ENCODE data around the gene CAPRIN2.

CAPRIN2 gene

GRCh38 chr12:30763053-30763452 is 8.3 kb upstream of the CAPRIN2 start:
- DNase-seq = no peak

- DNase-seq = no peak
Measured at GRCh38 chr12:30761730-30762129, 7.0 kb upstream of the CAPRIN2 start.

- no peak for DNase-seq
Measured at GRCh38 chr12:30757316-30757715, 2.6 kb upstream of the CAPRIN2 start.

GRCh38 chr12:30756074-30756473 is 1.3 kb upstream of the CAPRIN2 start:
- DNase-seq = no peak

- DNase-seq = no peak
Measured at GRCh38 chr12:30755395-30755762, 628 bp upstream of the CAPRIN2 start.

- DNase-seq = no peak
Measured at GRCh38 chr12:30754383-30754749, 385 bp downstream of the CAPRIN2 start.

GRCh38 chr12:30753751-30754382 is 884 bp downstream of the CAPRIN2 start:
- DNase-seq = no peak

GRCh38 chr12:30753233-30753632 is 1.5 kb downstream of the CAPRIN2 start:
- DNase-seq = no peak

- no peak for DNase-seq
Measured at GRCh38 chr12:30752255-30752654, 2.5 kb downstream of the CAPRIN2 start.

GRCh38 chr12:30748147-30748546 is 6.6 kb downstream of the CAPRIN2 start:
- DNase-seq = no peak

- no peak for DNase-seq
Measured at GRCh38 chr12:30746190-30746589, 8.6 kb downstream of the CAPRIN2 start.

GRCh38 chr12:30744321-30744720 is 10.4 kb downstream of the CAPRIN2 start:
- no peak for DNase-seq

GRCh38 chr12:30740274-30740673 is 14.5 kb downstream of the CAPRIN2 start:
- no peak for DNase-seq

- no peak for DNase-seq
Measured at GRCh38 chr12:30739020-30739419, 15.7 kb downstream of the CAPRIN2 start.

GRCh38 chr12:30732954-30733637 is 21.7 kb downstream of the CAPRIN2 start:
- no peak for DNase-seq

GRCh38 chr12:30730011-30730410 is 24.7 kb downstream of the CAPRIN2 start:
- no peak for DNase-seq

- DNase-seq = no peak
Measured at GRCh38 chr12:30729547-30729946, 25.2 kb downstream of the CAPRIN2 start.

GRCh38 chr12:30726647-30727046 is 28.1 kb downstream of the CAPRIN2 start:
- no peak for DNase-seq

GRCh38 chr12:30725739-30726138 is 29.0 kb downstream of the CAPRIN2 start:
- DNase-seq = peak; percentile 81

- peak; percentile 85 for DNase-seq
Measured at GRCh38 chr12:30719060-30719459, 35.7 kb downstream of the CAPRIN2 start.

- no peak for DNase-seq
Measured at GRCh38 chr12:30707613-30708342, 47.0 kb downstream of the CAPRIN2 start.

GRCh38 chr12:30706476-30706875 is 48.3 kb downstream of the CAPRIN2 start:
- DNase-seq = no peak

GRCh38 chr12:30701056-30701455 is 53.7 kb downstream of the CAPRIN2 start:
- no peak for DNase-seq

- DNase-seq = no peak
Measured at GRCh38 chr12:30700216-30700900, 54.4 kb downstream of the CAPRIN2 start.

All from NCI-H226 (cell line).